ELF-1 (cell line): ENCODE results near the gene COPB2.

Experiments
- DNase-seq: peaks from one replicate; pipeline ENCODE4 v3.0.0-alpha.2; 2016; ENCODE audit warnings: low read depth, low spot score

Gene COPB2

DNA sequence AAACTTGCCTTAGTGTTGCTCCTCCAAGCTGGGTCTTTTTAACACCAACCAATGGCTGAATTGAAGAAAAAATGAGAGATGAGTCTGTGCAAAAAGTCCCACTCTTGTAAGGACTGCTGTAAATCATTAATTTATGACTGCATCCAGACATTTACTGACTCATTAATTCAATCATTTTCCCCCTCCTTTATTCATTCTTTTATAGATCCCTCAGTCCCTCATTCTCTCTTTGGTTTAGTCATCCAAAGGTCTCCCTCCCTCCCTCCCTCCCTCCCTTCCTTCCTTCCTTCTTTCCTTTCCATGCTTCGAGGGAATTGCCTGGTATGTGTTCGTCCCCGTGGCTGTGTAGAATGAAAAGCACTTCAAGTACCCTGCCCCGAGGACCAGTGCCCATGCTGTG, 80.9 kb downstream of the COPB2 start:
- DNase-seq: no peak

GRCh38 chr3:139307601-139308555, 81.6 kb downstream of the COPB2 start:
- DNase-seq: no peak
